Measurements from ENCODE around the gene CDH23.
A peak's percentile ranks its signal among the peaks of the same experiment; 100 is the strongest.

CDH23 gene

DNA sequence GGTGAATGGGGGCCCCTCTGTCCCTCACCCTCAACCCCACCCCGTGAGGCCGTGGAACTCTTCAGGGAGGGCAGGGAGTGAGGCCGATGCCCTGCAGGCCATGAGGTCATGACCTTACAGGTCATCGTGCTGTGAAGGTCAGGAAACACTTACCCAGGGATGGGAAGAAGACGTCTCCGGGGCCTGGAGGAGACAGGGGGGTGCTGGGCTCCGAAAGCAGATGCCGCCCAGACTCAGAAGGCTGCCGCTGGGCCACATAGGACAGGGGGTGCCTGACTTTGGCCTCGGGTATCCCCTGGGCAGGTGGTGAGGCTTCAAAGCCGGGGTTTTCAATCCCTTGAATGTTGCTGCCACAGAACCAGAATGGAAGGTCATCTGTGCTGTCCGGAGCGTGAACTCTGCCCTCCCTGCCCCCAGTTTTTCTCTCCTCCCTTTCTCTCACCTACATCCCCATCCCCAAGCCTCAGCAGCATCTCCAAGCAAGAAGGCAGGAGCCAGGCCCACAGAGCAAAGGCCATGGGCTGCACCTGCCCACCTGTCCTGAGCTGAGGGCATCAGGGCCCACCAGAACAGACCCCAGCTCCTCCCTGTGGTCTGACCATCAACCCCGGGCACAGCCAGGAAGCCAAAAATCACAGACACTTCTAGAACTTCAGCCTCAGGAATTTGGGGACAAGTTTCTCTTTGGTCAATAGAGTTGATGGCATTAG lies 354.9 kb downstream of the CDH23 start:
- no peak for DNase-seq

DNA sequence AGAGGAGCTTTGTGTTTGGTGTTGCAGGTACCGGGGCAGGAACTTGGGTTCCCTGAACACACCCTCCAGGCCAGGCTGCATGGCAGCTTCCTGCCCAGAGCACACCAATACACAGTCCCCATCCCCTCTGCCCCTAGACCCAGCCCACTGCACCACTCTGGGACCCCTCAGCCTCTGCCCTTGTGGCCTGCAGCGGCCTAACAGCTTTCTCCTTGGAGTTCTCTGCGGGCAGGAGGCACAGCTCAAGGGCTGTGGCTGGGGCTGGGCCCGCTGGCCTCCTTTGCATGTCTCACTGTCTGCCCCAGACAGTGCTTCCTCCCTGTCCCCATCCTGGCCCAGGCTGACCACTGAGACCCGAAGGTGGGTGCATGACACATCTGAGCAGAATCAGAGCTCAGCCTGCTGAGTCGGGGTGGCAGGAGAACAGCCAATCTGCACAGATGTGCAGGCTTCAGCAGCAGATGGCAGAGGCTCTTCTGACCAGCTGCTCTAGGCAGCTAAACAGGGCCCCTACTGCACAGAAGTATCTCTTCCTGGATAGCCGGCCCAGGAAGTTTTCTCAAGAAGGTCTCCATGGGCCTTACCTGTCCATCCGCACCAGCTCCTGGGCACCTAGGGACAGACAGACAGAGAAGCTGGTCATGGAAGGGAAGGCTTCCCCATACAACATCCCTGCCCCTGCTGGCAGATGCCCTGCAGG lies 355.8 kb downstream of the CDH23 start:
- no peak for DNase-seq

DNA sequence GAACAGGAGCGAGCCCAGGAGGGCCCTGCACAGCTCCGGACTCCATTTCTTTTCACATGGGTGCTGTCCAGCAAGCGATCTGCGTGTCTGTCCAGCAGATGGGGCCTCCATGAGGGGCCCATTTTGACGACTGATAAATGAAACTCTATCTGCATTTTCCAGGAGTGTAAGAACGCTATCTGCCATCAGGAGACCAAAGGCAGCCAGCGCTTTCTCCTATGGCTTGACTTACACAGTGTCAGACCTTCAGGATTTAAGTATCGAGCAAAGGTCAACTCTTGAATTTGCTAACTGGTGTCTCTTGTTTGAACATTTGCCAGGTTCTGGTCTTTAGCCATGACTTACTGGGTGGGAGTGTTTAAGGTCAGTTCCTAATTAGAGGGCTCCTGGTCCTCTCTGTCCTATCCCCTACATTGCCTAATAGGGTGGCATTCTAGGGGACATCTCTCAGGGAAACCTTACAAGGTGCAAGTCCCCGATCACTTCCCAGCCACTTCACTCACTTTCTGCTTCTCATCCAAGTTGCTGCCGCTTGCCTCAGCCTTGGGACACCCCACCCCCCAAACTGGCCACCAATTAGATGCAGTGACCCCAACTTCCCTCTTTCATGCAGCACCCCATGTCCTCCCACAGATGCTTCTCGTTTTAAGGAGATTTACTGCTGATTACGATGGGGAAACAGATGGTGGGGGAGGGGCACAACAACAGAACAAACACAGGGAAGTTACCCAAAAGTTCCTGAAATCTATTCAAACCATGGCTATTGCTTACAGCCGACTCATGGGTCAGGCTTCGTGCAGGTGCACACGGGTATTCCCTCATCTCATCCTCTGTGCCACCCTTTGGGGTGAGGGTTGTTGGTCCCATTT lies 356.6 kb downstream of the CDH23 start:
- DNase-seq = peak; percentile 42

DNA sequence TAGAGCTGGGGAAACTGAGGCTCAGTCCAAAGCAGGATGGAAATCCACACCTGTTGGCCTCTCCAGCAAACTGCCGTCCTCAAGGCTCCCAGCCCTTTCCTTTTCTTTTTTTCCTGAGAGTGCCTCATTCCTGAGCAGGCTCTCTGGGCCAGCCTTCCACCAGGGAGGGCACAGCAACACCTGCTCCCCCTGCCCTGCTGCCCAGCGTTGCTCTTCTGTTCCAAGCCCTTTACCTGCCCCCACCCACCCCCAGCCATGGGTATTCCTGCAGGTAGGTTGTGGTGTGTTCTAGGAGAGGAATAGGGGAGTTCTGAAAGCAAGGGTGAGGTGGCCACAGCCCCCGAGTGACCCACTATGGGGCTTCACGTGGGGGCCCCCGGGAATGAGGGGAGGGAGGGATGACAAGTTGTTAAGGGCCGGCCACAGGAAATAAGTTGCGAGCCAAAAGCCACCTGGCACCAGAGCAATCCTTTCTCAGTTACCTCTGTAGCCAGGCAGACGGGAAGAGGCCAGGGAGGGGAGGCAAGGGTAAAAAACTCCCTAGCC lies 357.3 kb downstream of the CDH23 start:
- DNase-seq = no peak

DNA sequence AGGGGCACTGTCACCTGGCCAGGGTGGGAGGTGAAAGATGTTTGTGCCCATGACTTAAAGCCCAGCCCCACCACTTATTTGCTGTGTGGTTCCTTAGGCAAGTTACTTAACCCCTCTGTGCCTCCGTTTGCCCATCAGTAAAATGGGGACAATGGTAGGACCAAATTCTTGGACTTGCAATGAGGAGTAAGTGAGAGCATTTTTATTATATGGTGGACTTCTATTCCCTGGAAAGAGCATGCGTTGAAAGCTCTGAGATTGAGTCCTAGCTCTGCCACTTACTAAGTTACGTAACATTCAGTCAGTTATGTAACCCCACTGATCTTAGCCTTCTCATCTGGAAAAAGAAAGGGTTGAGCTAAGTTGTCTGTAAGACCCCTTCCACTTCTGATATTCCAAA lies 357.8 kb downstream of the CDH23 start:
- no peak for DNase-seq

DNA sequence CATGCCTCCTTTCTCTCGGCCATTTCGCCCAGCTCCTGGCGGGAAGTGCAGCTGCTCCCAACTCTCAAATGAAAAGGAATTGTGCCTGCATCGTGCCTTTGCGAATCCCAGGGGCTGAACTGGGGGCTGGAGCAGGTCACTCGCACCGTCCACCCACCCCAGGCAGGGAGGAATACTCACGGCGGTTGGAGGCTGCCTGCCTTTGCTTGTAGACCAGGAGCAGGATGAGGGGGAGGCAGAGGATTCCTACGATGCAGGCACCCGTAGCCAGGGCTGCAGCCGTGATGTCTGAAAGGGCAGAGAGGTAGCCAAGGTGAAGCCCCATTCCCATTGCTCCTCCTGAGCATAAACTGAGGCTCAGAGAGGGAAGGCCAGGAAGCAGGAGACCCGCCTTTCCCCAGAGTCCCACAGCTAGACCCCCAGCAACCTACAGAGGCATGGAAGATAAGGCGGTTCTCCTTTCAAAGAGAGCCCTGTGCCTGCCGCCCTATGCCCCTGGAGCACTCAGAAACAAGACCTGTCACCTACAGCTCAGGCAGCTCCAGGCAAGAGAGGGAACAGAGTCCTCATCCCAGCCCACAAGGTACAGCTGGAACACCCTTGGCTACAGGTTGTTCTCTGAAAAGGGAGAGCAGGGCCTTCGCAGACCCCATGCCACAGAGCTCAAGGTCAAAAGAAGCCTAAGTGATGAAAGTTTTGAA lies 358.6 kb downstream of the CDH23 start:
- no peak for DNase-seq

DNA sequence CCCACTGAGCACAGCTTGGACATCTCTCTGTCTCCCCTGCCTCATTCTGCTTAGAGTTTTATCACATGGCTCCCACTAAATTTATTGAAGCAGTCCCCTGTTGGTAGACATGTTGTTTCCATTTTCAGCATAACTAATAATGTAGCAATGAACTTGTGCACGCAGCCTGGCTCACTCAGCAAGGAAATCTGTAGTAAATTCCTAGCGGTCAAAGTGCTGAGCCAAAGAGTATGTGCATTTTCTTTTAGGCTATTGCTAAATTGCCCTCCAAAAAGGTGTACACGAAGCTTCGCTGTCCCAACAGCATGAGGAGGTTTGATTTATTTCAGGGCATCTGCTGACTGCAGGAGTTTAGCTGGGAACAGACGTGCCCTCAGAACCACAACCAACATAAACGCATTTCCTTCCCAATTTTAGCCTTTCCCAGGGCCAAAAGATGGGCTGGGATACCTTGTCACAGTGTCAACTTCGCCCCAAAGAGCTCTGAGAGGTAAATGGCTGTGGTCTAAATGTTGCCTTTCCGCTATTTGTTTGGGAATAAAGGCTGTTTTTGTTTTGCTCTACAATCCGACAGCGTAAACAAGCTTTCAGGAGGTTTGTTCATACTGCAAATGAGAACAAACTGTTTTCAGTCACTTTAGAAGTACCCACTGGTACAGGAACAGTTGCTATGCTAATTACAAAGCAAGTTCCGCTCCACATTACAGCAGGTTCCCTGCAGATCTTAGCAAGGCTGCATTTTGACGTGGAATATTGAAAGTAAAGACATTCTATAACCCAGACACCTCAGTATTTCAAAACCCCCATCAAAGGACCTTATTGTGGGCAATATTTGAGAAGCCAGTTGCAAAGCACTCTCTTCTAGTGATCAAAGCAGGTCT lies 359.8 kb downstream of the CDH23 start:
- peak; percentile 58 for DNase-seq

DNA sequence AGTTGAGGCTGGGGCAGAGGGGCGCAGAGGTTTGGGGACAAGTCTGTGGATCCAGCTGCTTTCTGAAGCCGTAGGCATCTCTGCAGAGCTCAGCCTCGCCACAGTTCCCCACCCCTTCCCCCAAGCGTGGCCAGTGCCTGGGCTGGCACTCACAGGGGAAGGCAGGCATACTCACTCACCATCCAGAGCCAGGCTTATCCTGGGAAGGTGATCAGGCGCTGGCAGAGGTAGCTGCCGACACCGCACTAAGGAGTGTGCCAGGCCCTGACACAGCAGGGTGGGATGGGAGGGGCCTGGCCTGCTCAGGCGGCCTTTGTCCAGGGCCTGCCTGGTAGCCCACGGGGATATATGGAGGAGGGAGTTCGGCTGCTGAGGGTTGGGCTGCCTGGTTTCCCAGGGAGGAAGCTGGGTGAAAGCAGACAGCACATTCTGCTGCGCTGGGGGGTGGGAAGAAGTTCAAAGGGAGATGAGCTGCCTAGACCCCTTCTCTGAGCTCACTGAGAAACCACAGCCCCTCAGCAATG lies 360.7 kb downstream of the CDH23 start:
- no peak for DNase-seq

DNA sequence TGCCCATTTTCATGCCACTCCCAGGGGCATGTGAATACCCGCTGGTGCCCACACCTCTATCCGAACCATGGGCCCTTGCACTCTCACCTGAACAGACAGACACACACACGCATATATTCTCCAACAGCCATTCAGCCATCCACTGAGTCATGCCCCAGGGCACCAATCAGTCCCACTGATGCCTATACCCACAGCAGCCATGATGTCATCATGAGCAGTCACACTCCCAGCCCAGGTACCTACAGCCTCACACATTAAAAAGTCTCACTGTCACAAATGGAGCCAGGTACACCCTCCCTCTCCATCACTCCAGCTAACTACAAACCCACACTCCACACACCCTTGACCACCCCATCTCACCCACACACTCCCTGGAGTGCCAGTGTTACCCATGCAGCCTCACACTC lies 364.4 kb downstream of the CDH23 start:
- DNase-seq = no peak

DNA sequence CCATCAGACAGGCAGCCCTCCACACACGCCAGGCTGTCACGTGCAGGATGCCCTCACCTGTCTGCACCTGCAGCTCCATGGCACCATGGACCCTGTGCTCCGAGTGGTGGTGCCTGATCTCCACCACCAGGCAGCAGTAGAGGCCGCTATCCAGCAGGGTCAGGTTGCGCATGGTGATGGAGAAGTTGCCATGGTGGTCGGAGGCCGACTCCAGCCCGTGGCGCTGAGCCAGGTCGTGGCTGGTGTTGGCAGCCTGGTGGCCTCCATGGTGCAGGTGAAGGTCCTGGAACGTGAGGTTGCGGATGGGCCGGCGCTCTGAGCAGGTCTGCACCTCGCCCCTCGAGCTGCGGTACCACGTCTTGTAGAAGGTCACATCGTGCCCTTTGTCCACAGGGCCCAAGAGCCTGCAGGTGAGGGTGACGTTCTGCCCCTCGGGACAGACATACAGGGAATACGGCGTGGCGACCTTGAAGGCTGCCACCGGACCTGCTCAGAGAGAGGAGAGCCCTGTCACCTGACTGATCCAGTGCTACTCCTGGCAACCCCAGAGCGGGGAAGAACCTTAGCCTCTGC lies 364.9 kb downstream of the CDH23 start:
- DNase-seq = no peak

DNA sequence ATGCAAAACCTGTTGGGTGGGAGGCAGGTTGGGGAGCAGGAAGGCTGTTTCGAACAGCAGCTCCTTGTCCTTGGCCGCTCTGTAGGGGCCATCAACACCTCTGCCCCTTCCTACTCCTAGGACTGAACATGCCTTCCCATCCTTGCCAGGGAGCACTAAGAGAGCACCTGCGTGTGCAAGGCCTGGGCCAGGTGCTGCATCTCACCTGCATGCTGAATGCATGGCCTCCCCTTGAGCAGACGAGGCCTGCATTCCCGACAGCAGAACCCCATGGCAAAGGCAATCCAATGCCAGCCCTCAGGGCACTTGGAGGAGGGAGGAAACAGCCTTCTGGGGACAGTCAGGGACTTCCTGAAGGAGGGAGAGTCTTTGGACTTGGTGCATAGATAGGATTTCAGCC lies 365.6 kb downstream of the CDH23 start:
- DNase-seq = no peak

DNA sequence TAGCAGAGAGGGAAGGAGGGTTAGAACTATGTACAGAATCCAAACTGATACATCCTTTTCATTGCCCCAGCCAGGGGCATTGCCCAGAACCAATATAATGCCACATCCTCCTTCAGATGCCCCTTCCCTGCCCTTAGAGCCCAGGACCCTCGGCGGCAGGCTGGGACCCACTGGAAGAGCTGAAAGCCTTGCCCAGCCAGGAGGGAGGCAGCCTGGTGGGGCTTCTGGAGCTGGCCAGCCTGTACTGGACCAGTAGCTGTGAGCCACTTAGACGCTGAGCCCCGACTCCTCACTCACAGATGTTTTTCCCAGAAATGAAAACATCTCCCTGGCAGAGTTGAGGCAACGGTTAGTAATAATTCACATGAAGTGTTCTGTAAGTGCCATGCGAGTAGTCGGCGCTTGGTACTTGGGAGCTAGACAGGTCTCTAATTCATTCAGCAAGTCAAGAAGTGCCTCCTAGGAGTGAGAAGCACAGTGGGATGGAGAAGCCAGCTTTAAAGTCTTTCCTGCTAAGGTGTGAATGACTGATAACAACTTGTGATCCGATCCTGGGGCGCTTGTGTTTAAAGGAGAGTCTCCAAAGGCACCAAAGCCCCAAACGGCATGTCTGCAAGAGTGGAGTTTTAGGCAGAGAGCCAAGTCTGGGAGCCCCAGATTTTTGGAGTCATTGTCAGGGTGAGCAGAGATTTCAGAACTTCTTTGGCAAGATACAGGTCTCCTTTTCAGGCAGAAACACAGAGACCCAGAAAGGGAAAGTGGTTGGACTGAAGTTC lies 366.8 kb downstream of the CDH23 start:
- DNase-seq = no peak

DNA sequence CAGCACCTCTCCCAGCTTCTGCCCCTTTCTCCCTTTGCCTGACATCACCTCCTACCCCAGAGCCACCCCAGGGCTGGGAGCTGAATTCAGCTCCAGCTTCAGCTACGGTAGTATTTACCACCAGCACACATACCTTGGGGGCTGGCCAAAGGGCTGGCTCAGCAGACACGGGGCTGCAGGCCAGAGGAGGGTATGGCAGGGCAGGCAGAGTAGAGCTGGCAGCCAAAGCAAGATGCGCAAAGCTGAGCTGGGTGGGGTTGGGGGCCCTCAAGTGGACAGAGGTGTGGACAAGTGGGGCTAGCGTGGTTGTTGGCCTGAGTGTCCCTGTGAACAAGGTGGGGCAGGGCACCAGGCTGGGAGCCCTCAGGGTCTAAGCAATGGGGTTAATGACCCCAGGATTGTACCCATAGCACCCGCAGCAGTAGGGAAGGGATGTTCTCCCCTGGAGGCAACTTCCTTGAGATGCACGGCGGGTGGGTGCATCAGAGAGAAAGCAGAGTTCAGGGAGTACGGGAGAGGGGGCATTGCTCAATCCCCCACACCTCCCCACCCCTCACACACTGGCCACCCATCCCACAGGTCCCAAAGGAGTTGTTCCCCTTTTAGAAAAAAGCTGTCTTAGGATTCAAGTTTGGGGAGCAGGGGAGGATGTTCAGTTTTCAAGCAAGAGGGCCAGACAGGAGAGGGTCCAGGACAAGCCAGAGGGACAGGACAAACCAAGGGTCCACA lies 368.6 kb downstream of the CDH23 start:
- DNase-seq = no peak

DNA sequence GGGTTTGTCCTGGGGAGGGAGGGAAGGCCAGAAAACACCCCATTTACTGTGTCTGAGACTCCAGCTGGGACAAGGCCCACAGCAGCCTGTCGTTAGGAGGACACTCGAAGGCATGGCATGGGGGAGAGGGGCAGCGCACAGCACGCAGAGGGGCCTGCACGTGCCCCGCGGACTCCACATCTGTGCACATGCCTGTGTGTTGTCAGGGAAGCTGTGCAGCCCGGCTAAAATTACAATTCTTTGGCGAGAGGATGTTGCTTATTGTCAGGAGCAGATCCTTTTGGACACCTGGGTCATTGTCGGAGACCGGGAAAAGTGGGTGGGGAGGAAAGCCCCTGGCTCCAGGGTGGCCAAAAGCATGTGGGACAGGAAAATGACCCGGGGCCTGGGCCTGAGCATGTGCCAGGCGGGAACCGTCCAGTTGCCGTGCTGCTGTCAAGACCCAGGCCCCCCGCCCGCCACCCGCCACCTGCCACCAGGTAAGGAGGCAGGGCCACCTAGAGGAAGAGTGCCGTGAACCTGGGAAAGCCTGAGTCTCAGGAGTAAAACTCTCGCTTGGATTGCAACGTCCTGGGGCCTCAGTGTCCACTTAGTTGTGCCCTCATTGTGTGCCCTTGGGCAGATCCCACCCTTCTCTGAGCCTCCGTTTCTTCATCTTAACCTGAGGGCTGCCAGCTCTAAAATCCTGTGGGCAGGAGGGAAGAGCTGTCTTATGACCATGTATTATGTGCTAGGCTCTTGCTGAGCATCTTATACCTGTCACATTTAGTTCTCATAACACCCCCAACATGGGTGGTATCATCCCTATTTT lies 369.4 kb downstream of the CDH23 start:
- DNase-seq = no peak

DNA sequence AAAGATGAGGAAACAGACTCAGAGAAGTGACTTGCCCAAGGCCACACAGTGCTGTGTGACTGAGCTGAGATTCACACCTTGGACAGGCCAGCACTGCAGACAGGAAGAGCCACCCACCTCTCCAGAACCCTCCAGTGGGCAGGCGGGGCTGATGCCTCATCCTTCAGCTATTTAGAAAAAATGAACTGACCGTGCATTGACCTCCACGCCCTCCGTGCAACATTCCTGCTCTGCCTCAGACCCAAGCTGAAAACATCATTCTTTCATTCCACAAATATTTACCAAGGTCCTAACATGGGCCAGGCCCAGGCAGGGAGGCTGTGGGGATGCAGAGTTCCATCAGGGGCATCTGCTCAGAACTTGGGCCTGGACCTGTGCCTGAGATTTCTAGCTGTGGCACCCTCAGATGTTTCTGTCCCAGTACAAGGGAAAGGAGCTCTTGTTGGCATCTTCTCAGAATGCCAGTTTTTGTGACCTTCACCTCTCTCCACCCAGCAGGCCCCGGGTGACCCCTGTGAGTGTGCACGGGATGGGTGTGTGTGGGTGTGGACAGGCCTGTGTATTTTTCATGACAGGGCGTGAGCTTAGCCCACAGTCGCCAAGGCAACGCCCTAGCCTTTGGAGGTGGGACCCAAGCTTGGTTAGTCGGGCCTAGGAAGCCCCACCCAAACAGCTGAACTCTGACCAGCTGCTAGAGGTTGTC lies 370.1 kb downstream of the CDH23 start:
- DNase-seq = peak; percentile 65

DNA sequence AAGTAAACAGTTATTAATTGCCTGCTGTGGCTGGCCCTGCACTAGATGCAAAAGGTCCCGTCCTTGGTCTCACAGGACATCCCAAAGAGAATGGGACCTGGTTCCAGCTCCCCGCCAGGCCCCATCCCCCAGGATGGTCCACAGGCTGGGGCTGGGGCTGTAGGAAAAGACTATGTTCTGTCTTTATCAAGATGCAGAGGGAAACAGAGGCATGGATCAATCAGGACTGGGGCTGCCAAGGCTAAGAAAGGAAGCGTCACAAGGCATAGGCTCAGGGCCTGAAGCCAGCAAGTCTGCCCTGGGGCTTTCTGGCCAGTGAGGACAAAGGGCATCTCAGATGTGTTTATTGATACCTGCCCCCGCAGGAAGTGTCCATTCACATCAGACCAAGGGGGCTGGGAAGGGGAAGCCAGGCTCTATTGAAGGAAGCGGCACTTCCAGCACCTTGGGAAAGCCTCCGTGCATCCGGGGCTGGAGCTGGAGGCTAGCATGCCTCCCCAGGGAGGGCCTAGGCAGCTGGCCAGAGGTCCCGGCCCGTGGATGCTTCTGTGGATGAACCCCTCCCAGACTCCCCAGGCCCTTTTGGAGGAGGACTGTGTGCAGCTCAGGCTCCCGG lies 370.8 kb downstream of the CDH23 start:
- DNase-seq = no peak

DNA sequence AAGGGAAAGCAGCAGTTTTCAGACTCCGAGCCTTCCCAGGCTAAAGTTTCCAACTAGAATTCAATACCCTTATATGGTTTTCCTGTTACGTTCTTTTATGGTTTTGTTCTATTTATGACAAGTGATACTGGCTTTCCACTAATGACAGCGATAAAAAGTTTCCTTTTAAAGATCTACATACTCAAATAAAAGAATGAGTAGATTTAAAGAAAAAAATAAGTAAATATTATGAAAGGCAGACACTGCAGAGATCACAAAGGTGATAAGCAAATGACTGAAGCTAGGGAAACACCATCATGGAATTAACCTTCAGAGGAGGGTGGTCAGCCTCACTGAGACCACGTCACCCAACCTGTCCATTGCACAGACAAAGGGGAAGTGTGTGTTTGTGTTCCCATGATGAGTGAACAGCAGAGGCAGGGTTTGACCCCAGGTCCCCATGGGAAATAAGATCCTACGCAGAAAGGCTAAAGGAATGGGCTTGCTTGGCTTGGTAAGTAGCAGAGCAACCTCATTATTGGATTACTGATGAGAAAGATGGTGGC lies 372.6 kb downstream of the CDH23 start:
- DNase-seq = peak; percentile 63

All from CD4-positive, alpha-beta T cell treated with Interleukin-17A for 1 hour (primary cell).